IMR-90 (cell line): Measurements from ENCODE around the gene BRD1. TPM values are rescaled to one million over a fixed set of nuclear protein-coding genes. Genes with fewer than 3 reads are reported as not detected.

Experiments
- ATAC-seq: fragments of 200-7000 bp; cut with Tn5 transposase; 2 replicates; pipeline ENCODE4 v1.9.1; 2020; ENCODE audit warnings: low read depth, mild to moderate bottlenecking, moderate library complexity
- BruUV-seq: library from RNA; stranded (reverse); fragments of 400-500 nt; replicated peaks from 2 replicates; lab custom pipeline; 2021; lab: Mats Ljungman, UMichigan
- CTCF ChIA-PET: fragments of 300-600 bp; formaldehyde crosslinking; extraction: SDS; loops from one replicate; lab custom pipeline; 2021; ENCODE audit warnings: antibody characterized with exemption; lab: Yijun Ruan, JAX
- POLR2A ChIA-PET: fragments of 300-600 bp; sonication (Branson Sonifier 250); formaldehyde crosslinking; loops from one replicate; lab custom pipeline; 2022; ENCODE audit warnings: antibody characterized with exemption; ENCODE audit not compliant: unreplicated experiment; lab: Charles Lee
- DNase-seq: peaks from one replicate; pipeline ENCODE4 v3.0.0; 2013
- H2AFZ ChIP-seq: replicated peaks from 2 replicates; pipeline ENCODE3; 2013; ENCODE audit warnings: low read length, mild to moderate bottlenecking; ENCODE audit not compliant: poor library complexity
- H2AK5ac ChIP-seq: 2 replicates; pipeline ENCODE4 v1.6.1; 2013; ENCODE audit warnings: low read depth, low read length, inconsistent platforms
- H2AK9ac ChIP-seq: replicated peaks from 2 replicates; pipeline ENCODE3; 2013; ENCODE audit warnings: mild to moderate bottlenecking, low read depth, low read length, moderate library complexity; ENCODE audit not compliant: poor library complexity
- H2BK120ac ChIP-seq: 2 replicates; pipeline ENCODE4 v1.6.1; 2013; ENCODE audit warnings: low read depth, low read length, inconsistent platforms
- H2BK15ac ChIP-seq: 3 replicates; pipeline ENCODE4 v1.6.1; 2013; ENCODE audit warnings: low read depth, low read length, inconsistent platforms
- H2BK20ac ChIP-seq: 2 replicates; pipeline ENCODE4 v1.6.1; 2013; ENCODE audit warnings: low read depth, mild to moderate bottlenecking, inconsistent platforms, low read length, moderate library complexity
- H2BK5ac ChIP-seq: 2 replicates; pipeline ENCODE4 v1.6.1; 2013; ENCODE audit warnings: mild to moderate bottlenecking, low read depth, low read length, inconsistent platforms; ENCODE audit not compliant: poor library complexity, severe bottlenecking
- H3K14ac ChIP-seq: replicated peaks from 2 replicates; pipeline ENCODE4 v1.6.1; 2013; ENCODE audit warnings: low read depth, low read length, inconsistent platforms
- H3K18ac ChIP-seq: 2 replicates; pipeline ENCODE4 v1.6.1; 2013; ENCODE audit warnings: low read depth, low read length, control low read depth
- H3K23ac ChIP-seq: 2 replicates; pipeline ENCODE4 v1.6.1; 2013; ENCODE audit warnings: low read depth, low read length, inconsistent platforms
- H3K27ac ChIP-seq: 2 replicates; pipeline ENCODE4 v1.5.1; 2013; ENCODE audit warnings: mild to moderate bottlenecking, control low read depth, low read length; ENCODE audit not compliant: insufficient read depth
- H3K27me3 ChIP-seq: 2 replicates; pipeline ENCODE4 v1.6.1; 2013; ENCODE audit warnings: low read length; ENCODE audit not compliant: control insufficient read depth, insufficient read depth
- H3K36me3 ChIP-seq: 2 replicates; pipeline ENCODE4 v1.6.1; 2013; ENCODE audit warnings: low read length, mixed read lengths; ENCODE audit not compliant: control insufficient read depth, insufficient read depth
- H3K4ac ChIP-seq: 2 replicates; pipeline ENCODE4 v1.6.1; 2013; ENCODE audit warnings: low read depth, low read length, inconsistent platforms
- H3K4me1 ChIP-seq: 2 replicates; pipeline ENCODE4 v1.6.1; 2013; ENCODE audit warnings: low read length, mixed read lengths; ENCODE audit not compliant: control insufficient read depth, insufficient read depth
- H3K4me2 ChIP-seq: 2 replicates; pipeline ENCODE4 v1.6.1; 2013; ENCODE audit warnings: low read depth, mild to moderate bottlenecking, control low read depth, low read length, moderate library complexity
- H3K4me3 ChIP-seq: 2 replicates; pipeline ENCODE4 v1.5.1; 2013; ENCODE audit warnings: low read depth, mild to moderate bottlenecking, control low read depth, low read length, moderate library complexity; ENCODE audit not compliant: insufficient read depth
- H3K56ac ChIP-seq: 2 replicates; pipeline ENCODE4 v1.6.1; 2013; ENCODE audit warnings: low read length, inconsistent platforms; ENCODE audit not compliant: insufficient read depth; ENCODE audit errors: extremely low read depth
- H3K79me1 ChIP-seq, 2 experiments: 2 replicates each; pipeline ENCODE4 v1.6.1; 2013; ENCODE audit warnings: low read length in 2 of 2, inconsistent platforms in 1 of 2, low read depth in 1 of 2
- H3K9ac ChIP-seq: 2 replicates; pipeline ENCODE4 v1.6.1; 2013; ENCODE audit warnings: low read depth, low read length, control low read depth
- H3K9me1 ChIP-seq: 2 replicates; pipeline ENCODE4 v1.6.1; 2013; ENCODE audit warnings: low read length, inconsistent platforms; ENCODE audit not compliant: insufficient read depth
- H3K9me3 ChIP-seq: 2 replicates; pipeline ENCODE4 v1.6.1; 2013; ENCODE audit warnings: low read length; ENCODE audit not compliant: control insufficient read depth, insufficient read depth
- H4K20me1 ChIP-seq: 2 replicates; pipeline ENCODE4 v1.6.1; 2013; ENCODE audit warnings: low read length, inconsistent platforms; ENCODE audit not compliant: insufficient read depth
- H4K5ac ChIP-seq: 2 replicates; pipeline ENCODE4 v1.6.1; 2013; ENCODE audit warnings: mild to moderate bottlenecking, low read depth, low read length, control low read depth
- H4K8ac ChIP-seq, 2 experiments: 2 replicates each; pipeline ENCODE4 v1.6.1; 2013; ENCODE audit warnings: low read depth in 2 of 2, low read length in 2 of 2, control low read depth in 1 of 2, inconsistent platforms in 1 of 2
- H4K91ac ChIP-seq: 2 replicates; pipeline ENCODE4 v1.6.1; 2013; ENCODE audit warnings: low read depth, low read length, inconsistent platforms; ENCODE audit not compliant: insufficient read depth
- CEBPB ChIP-seq: IDR thresholded peaks from 2 replicates; pipeline ENCODE4 v1.6.1; 2012; ENCODE audit warnings: low read depth, low read length, improper control_type of control experiment
- CHD1 ChIP-seq: IDR thresholded peaks from 2 replicates; pipeline ENCODE4 v1.6.1; 2012; ENCODE audit warnings: low read depth, low read length, improper control_type of control experiment
- MAZ ChIP-seq: IDR thresholded peaks from 2 replicates; pipeline ENCODE4 v1.6.1; 2012; ENCODE audit warnings: low read depth, mild to moderate bottlenecking, low read length, improper control_type of control experiment, moderate library complexity, borderline replicate concordance
- WGBS, 2 experiments: methylation state at CpG; one replicate each; pipeline versions ENCODE4 v1.1.5 to v1.1.7; 2013; ENCODE audit warnings: missing lambda C conversion rate in 2 of 2; ENCODE audit not compliant: insufficient read length in 1 of 2; ENCODE audit errors: extremely low coverage in 2 of 2; 5-methylcytosine and 5-hydroxymethylcytosine counted together
- dilution Hi-C: fragments of 300-500 bp; cut with HindIII; formaldehyde crosslinking; loops from one replicate; pipeline ENCODE4 v1.14.3; 2018; ENCODE audit warnings: low sequenced_read_pairs; ENCODE audit not compliant: unreplicated experiment
- in situ Hi-C: fragments of 300-500 bp; cut with MboI; formaldehyde crosslinking; loops from 3 replicates; pipeline ENCODE4 v1.14.3; 2019; ENCODE audit warnings: low sequenced_read_pairs, inconsistent platforms, mixed read lengths
- intact Hi-C: fragments of 100-400 bp; cut with micrococcal nuclease; formaldehyde crosslinking; loops from 2 replicates; pipeline ENCODE4 v1.10.0; 2022
- polyA plus RNA-seq, 3 experiments: library from polyadenylated mRNA; depleted of rRNA; stranded (reverse); fragments of >200 nt; gene quantifications; 2 replicates each; pipeline ENCODE4 v1.2.3, GENCODE V29; 2012; ENCODE audit warnings: low replicate concordance in 1 of 3
- total RNA-seq: library from RNA; depleted of rRNA; stranded (reverse); fragments of >200 nt; gene quantifications from 2 replicates; pipeline ENCODE4 v1.2.3, GENCODE V29; 2012
- TF ChIP-seq, protein P1 (sequence below): fragments of 150-350 bp; IDR thresholded peaks from 2 replicates; pipeline ENCODE4 v1.6.1; 2017; ENCODE audit warnings: mild to moderate bottlenecking, antibody characterized with exemption, low read length, low read depth
- TF ChIP-seq, protein P2 (sequence below): conservative IDR thresholded peaks from 2 replicates; pipeline ENCODE4 v1.5.1; 2012; ENCODE audit warnings: mild to moderate bottlenecking, low read depth, low read length, improper control_type of control experiment
- TF ChIP-seq, protein P3 (sequence below): fragments of 150-350 bp; IDR thresholded peaks from 2 replicates; pipeline ENCODE4 v1.6.1; 2016; ENCODE audit warnings: low read depth, mild to moderate bottlenecking, low read length, moderate library complexity, borderline replicate concordance

BRD1 gene
- total and polyA plus RNA-seq, 2 of the 4 experiments (the other 2 are of a cell fraction): 10.0 to 10.6 TPM

DNA sequence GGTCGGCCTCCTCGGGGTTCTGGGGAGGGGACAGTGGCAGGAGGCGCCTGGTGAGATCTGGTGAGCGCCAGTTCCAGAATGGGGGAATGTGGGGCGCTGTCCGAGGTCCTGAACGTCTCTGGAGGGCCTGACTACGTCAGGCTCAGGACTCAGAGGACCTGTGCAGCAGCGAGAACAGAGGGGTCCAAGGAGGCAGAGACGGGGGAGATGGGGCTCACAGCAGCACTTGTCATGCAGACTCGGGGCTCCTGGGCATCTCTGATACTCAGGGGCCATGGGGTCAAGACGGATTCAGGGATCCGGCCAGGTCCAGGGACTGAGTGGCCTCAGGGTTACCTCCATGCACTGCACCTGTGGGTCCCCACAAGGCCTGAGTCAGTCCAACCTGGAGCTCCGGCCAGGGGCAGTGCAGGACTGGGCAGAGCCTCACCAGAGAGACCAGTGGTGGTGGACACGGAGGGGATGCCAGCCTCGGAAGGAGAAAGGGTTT is 92.2 kb downstream of the BRD1 start:
- 25% methylated on average over 12 of the region's 16 CpGs; no CpG with 5 or more reads in 1 of the 2 experiments for WGBS, 2 experiments
- intact Hi-C loops: no loop called here

More for the DNA sequence above, 92.2 kb downstream of the BRD1 start:
- H2BK5ac ChIP-seq: no peak overlapping the region
- dilution Hi-C loops: no loop called here
- no peaks in the 10 kb centered on the region for H3K9me3 ChIP-seq
- no peak overlapping the region for H2BK120ac ChIP-seq
- no peak overlapping the region for H3K4me3 ChIP-seq
- TF ChIP-seq, protein P1, sequence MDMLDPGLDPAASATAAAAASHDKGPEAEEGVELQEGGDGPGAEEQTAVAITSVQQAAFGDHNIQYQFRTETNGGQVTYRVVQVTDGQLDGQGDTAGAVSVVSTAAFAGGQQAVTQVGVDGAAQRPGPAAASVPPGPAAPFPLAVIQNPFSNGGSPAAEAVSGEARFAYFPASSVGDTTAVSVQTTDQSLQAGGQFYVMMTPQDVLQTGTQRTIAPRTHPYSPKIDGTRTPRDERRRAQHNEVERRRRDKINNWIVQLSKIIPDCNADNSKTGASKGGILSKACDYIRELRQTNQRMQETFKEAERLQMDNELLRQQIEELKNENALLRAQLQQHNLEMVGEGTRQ: no peak
- TF ChIP-seq CHD1: no peak
- TF ChIP-seq, protein P2, sequence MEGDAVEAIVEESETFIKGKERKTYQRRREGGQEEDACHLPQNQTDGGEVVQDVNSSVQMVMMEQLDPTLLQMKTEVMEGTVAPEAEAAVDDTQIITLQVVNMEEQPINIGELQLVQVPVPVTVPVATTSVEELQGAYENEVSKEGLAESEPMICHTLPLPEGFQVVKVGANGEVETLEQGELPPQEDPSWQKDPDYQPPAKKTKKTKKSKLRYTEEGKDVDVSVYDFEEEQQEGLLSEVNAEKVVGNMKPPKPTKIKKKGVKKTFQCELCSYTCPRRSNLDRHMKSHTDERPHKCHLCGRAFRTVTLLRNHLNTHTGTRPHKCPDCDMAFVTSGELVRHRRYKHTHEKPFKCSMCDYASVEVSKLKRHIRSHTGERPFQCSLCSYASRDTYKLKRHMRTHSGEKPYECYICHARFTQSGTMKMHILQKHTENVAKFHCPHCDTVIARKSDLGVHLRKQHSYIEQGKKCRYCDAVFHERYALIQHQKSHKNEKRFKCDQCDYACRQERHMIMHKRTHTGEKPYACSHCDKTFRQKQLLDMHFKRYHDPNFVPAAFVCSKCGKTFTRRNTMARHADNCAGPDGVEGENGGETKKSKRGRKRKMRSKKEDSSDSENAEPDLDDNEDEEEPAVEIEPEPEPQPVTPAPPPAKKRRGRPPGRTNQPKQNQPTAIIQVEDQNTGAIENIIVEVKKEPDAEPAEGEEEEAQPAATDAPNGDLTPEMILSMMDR: no peak
- no peak for TF ChIP-seq MAZ
- no peak for TF ChIP-seq CEBPB
- TF ChIP-seq, protein P3, sequence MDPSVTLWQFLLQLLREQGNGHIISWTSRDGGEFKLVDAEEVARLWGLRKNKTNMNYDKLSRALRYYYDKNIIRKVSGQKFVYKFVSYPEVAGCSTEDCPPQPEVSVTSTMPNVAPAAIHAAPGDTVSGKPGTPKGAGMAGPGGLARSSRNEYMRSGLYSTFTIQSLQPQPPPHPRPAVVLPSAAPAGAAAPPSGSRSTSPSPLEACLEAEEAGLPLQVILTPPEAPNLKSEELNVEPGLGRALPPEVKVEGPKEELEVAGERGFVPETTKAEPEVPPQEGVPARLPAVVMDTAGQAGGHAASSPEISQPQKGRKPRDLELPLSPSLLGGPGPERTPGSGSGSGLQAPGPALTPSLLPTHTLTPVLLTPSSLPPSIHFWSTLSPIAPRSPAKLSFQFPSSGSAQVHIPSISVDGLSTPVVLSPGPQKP: no peak
- no peak overlapping the region for H3K9ac ChIP-seq
- H2BK15ac ChIP-seq: no peak overlapping the region
- H4K20me1 ChIP-seq: no peaks in the 10 kb centered on the region
- DNase-seq (no peak), ATAC-seq (peak; percentile 72)
- H3K27me3 ChIP-seq: no peaks in the 10 kb centered on the region
- H4K5ac ChIP-seq: no peak overlapping the region
- H3K4me1 ChIP-seq: no peaks in the 10 kb centered on the region
- no peak overlapping the region for H4K91ac ChIP-seq
- ChIA-PET CTCF (no interaction called here), POLR2A (no interaction called here)
- in situ Hi-C loops: no loop called here
- no peak overlapping the region for H3K4me2 ChIP-seq
- H3K18ac ChIP-seq: no peak overlapping the region
- H3K14ac ChIP-seq: no peak overlapping the region
- no peak overlapping the region for H3K23ac ChIP-seq
- no peak overlapping the region for H4K8ac ChIP-seq
- H3K27ac ChIP-seq: no peak overlapping the region
- H3K9me1 ChIP-seq: no peaks in the 10 kb centered on the region
- no peak overlapping the region for H2BK20ac ChIP-seq
- no peaks in the 10 kb centered on the region for H3K36me3 ChIP-seq
- no TSS peak for BruUV-seq
- H3K4ac ChIP-seq: no peak overlapping the region
- no peaks in the 10 kb centered on the region for H3K79me1 ChIP-seq
- no peak overlapping the region for H3K56ac ChIP-seq
- no peak overlapping the region for H2AFZ ChIP-seq
- H2AK5ac ChIP-seq: no peak overlapping the region
- no peak overlapping the region for H2AK9ac ChIP-seq
